ENCODE results near the gene SP1. TPM values are rescaled to one million over a fixed set of nuclear protein-coding genes. Genes with fewer than 3 reads are reported as not detected.
"Not testable (repeated sequence)": the region's sequence is repeated elsewhere in the genome, so short reads cannot be mapped to it uniquely, and the experiment has no call there.

SP1 gene
- total RNA-seq, 1 donor from 2014 or later = 104 TPM

GRCh38 chr12:53358836-53359419 lies 21.0 kb upstream of the SP1 start:
- DNase-seq (ENCODE audit: low spot score) = no peak

GRCh38 chr12:53361638-53362037 lies 18.3 kb upstream of the SP1 start:
- not testable (repeated sequence) for DNase-seq (ENCODE audit: low spot score)

- no peak for DNase-seq (ENCODE audit: low spot score)
These were observed 14.6 kb upstream of the SP1 start for GRCh38 chr12:53365245-53365904.

GRCh38 chr12:53373554-53374133 lies 6.3 kb upstream of the SP1 start:
- DNase-seq (ENCODE audit: low spot score) = not testable (repeated sequence)

GRCh38 chr12:53374277-53374676 lies 5.7 kb upstream of the SP1 start:
- not testable (repeated sequence) for DNase-seq (ENCODE audit: low spot score)

GRCh38 chr12:53376747-53377146 lies 3.2 kb upstream of the SP1 start:
- no peak for DNase-seq (ENCODE audit: low spot score)

GRCh38 chr12:53378222-53378621 lies 1.8 kb upstream of the SP1 start:
- no peak for DNase-seq (ENCODE audit: low spot score)

- no peak for DNase-seq (ENCODE audit: low spot score)
These were observed 1.1 kb upstream of the SP1 start for GRCh38 chr12:53378724-53379388.

GRCh38 chr12:53379389-53380103 lies 430 bp upstream of the SP1 start:
- peak; percentile 100 for DNase-seq (ENCODE audit: low spot score)

- DNase-seq (ENCODE audit: low spot score) = no peak
These were observed 1.1 kb downstream of the SP1 start for GRCh38 chr12:53380794-53381730.

GRCh38 chr12:53381731-53382630 lies 2.0 kb downstream of the SP1 start:
- DNase-seq (ENCODE audit: low spot score) = peak; percentile 78

- no peak for DNase-seq (ENCODE audit: low spot score)
These were observed 3.3 kb downstream of the SP1 start for GRCh38 chr12:53383258-53383657.

GRCh38 chr12:53386381-53386780 lies 6.4 kb downstream of the SP1 start:
- DNase-seq (ENCODE audit: low spot score) = not testable (repeated sequence)

- no peak for DNase-seq (ENCODE audit: low spot score)
These were observed 9.0 kb downstream of the SP1 start for GRCh38 chr12:53388932-53389331.

GRCh38 chr12:53389702-53390101 lies 9.7 kb downstream of the SP1 start:
- DNase-seq (ENCODE audit: low spot score) = no peak

- no peak for DNase-seq (ENCODE audit: low spot score)
These were observed 11.7 kb downstream of the SP1 start for GRCh38 chr12:53391724-53392123.

GRCh38 chr12:53399896-53400295 lies 19.9 kb downstream of the SP1 start:
- DNase-seq (ENCODE audit: low spot score) = no peak

GRCh38 chr12:53402351-53402750 lies 22.4 kb downstream of the SP1 start:
- DNase-seq (ENCODE audit: low spot score) = not testable (repeated sequence)

- DNase-seq (ENCODE audit: low spot score) = no peak
These were observed 22.9 kb downstream of the SP1 start for GRCh38 chr12:53402871-53403270.

GRCh38 chr12:53410951-53411350 lies 31.0 kb downstream of the SP1 start:
- DNase-seq (ENCODE audit: low spot score) = no peak

All from ureter (tissue), 1 donor.